Esophagus squamous epithelium (tissue), 4 donors: ENCODE measurements around the gene PUM1.

Experiments used
- CTCF ChIP-seq, 6 experiments: fragments of 450-650 bp in 4 of 6; fragments of 200-600 bp in 2 of 6; sonication (generic) in 2 of 6; IDR thresholded peaks; one replicate each; pipeline ENCODE4 v1.5.1; 2016 to 2019; ENCODE audit warnings: antibody characterized with exemption in 6 of 6, mild to moderate bottlenecking in 4 of 6, moderate library complexity in 4 of 6
- POLR2A ChIP-seq, 4 donors: fragments of 450-650 bp; IDR thresholded peaks; one replicate each; pipeline ENCODE4 v1.6.1; 2017; ENCODE audit warnings: antibody characterized with exemption in 4 of 4, mild to moderate bottlenecking in 4 of 4, moderate library complexity in 3 of 4

GRCh38 chr1:30974536-30974935 is 91.0 kb downstream of the PUM1 start:
- TF ChIP-seq CTCF (IDR thresholded peaks at IDR 0.05) (no peak), POLR2A (IDR thresholded peaks at IDR 0.05) (no peak)
